Epithelial cell of prostate (primary cell): ENCODE measurements around the gene BEGAIN.

ENCODE experiments used
- DNase-seq: peaks from one replicate; pipeline ENCODE4 v3.0.0-alpha.2; 2011; ENCODE audit warnings: low read depth, low spot score
- H3K27ac ChIP-seq: fragments of 450-650 bp; 2 replicates; pipeline ENCODE4 v1.5.1; 2017; ENCODE audit warnings: mild to moderate bottlenecking

The BEGAIN gene

GRCh38 chr14:100541621-100542560 lies 45.3 kb downstream of the BEGAIN start:
- DNase-seq, result no peak
- H3K27ac ChIP-seq, result no peak overlapping the region

- H3K27ac ChIP-seq, result no peak overlapping the region
- no peak for DNase-seq
Observed at GRCh38 chr14:100540926-100541620, 46.1 kb downstream of the BEGAIN start.

- no peak overlapping the region for H3K27ac ChIP-seq
- DNase-seq, result no peak
Observed at GRCh38 chr14:100540141-100540925, 46.9 kb downstream of the BEGAIN start.

- no peak for DNase-seq
- no peak overlapping the region for H3K27ac ChIP-seq
Observed at GRCh38 chr14:100539766-100540140, 47.5 kb downstream of the BEGAIN start.

- no peak for DNase-seq
- no peak overlapping the region for H3K27ac ChIP-seq
Observed at GRCh38 chr14:100539003-100539660, 48.1 kb downstream of the BEGAIN start.

- H3K27ac ChIP-seq, result no peak overlapping the region
- DNase-seq, result no peak
Observed at GRCh38 chr14:100538351-100539002, 48.7 kb downstream of the BEGAIN start.

- H3K27ac ChIP-seq, result no peak overlapping the region
- DNase-seq, result no peak
Observed at GRCh38 chr14:100537446-100538350, 49.5 kb downstream of the BEGAIN start.

GRCh38 chr14:100536721-100537445 lies 50.3 kb downstream of the BEGAIN start:
- no peak overlapping the region for H3K27ac ChIP-seq
- no peak for DNase-seq

- no peak overlapping the region for H3K27ac ChIP-seq
- no peak for DNase-seq
Observed at GRCh38 chr14:100536121-100536510, 51.1 kb downstream of the BEGAIN start.

- no peak overlapping the region for H3K27ac ChIP-seq
- no peak for DNase-seq
Observed at GRCh38 chr14:100535287-100536120, 51.7 kb downstream of the BEGAIN start.

- no peak for DNase-seq
- H3K27ac ChIP-seq, result no peak overlapping the region
Observed at GRCh38 chr14:100534528-100535286, 52.5 kb downstream of the BEGAIN start.

- H3K27ac ChIP-seq, result no peak overlapping the region
- no peak for DNase-seq
Observed at GRCh38 chr14:100533656-100534485, 53.3 kb downstream of the BEGAIN start.

GRCh38 chr14:100532906-100533655 lies 54.1 kb downstream of the BEGAIN start:
- DNase-seq, result no peak
- H3K27ac ChIP-seq, result no peak overlapping the region

- DNase-seq, result no peak
- no peak overlapping the region for H3K27ac ChIP-seq
Observed at GRCh38 chr14:100532154-100532861, 54.9 kb downstream of the BEGAIN start.
